IgD-negative memory B cell (primary cell): Measurements from ENCODE around the gene ADGRG1. TPM values are rescaled to one million over a fixed set of nuclear protein-coding genes. Genes with fewer than 3 reads are reported as not detected.
"Not testable (repeated sequence)": the region's sequence is repeated elsewhere in the genome, so short reads cannot be mapped to it uniquely, and the experiment has no call there.

Experiments
- H3K27ac Mint-ChIP-seq, 3 donors: one replicate each; pipeline ENCODE4 v1.8.0; 2020 to 2022; ENCODE audit warnings: mild to moderate bottlenecking in 3 of 3, mixed read lengths in 3 of 3, moderate library complexity in 1 of 3
- H3K27me3 Mint-ChIP-seq: one replicate; pipeline ENCODE4 v1.8.0; 2021; ENCODE audit warnings: mixed read lengths
- H3K36me3 Mint-ChIP-seq: one replicate; pipeline ENCODE4 v1.8.0; 2020; ENCODE audit warnings: mild to moderate bottlenecking, mixed read lengths
- H3K4me1 Mint-ChIP-seq, 3 donors: one replicate each; pipeline ENCODE4 v1.8.0; 2020 to 2022; ENCODE audit warnings: mixed read lengths in 3 of 3, mild to moderate bottlenecking in 1 of 3
- H3K4me3 Mint-ChIP-seq, 4 donors: one replicate each; pipeline ENCODE4 v1.8.0; 2020 to 2022; ENCODE audit warnings: mild to moderate bottlenecking in 4 of 4, mixed read lengths in 4 of 4, moderate library complexity in 3 of 4
- H3K9me3 Mint-ChIP-seq, 3 donors: one replicate each; pipeline ENCODE4 v1.8.0; 2020 to 2021; ENCODE audit warnings: mixed read lengths in 3 of 3, mild to moderate bottlenecking in 1 of 3
- polyA plus RNA-seq: library from polyadenylated mRNA; unstranded; fragments of 300-500 nt; fragmentation: Illumina TruSeq; gene quantifications from one replicate; pipeline ENCODE4 v1.2.3, GENCODE V29; 2021

Gene ADGRG1
- polyA plus RNA-seq, 1 donor from 2014 or later = 10.3 TPM

- H3K4me1 Mint-ChIP-seq = peaks cover 0 to 1% (median 0%) of the 10 kb centered on the region in 3 donors
- no peaks in the 10 kb centered on the region for H3K36me3 Mint-ChIP-seq
- peaks cover 2% of the 10 kb centered on the region for H3K27me3 Mint-ChIP-seq
- no peak overlapping the region for H3K4me3 Mint-ChIP-seq
- no peaks in the 10 kb centered on the region for H3K9me3 Mint-ChIP-seq
- no peak overlapping the region for H3K27ac Mint-ChIP-seq
Measured at GRCh38 chr16:57703416-57704010, 75.1 kb downstream of the ADGRG1 start.

DNA sequence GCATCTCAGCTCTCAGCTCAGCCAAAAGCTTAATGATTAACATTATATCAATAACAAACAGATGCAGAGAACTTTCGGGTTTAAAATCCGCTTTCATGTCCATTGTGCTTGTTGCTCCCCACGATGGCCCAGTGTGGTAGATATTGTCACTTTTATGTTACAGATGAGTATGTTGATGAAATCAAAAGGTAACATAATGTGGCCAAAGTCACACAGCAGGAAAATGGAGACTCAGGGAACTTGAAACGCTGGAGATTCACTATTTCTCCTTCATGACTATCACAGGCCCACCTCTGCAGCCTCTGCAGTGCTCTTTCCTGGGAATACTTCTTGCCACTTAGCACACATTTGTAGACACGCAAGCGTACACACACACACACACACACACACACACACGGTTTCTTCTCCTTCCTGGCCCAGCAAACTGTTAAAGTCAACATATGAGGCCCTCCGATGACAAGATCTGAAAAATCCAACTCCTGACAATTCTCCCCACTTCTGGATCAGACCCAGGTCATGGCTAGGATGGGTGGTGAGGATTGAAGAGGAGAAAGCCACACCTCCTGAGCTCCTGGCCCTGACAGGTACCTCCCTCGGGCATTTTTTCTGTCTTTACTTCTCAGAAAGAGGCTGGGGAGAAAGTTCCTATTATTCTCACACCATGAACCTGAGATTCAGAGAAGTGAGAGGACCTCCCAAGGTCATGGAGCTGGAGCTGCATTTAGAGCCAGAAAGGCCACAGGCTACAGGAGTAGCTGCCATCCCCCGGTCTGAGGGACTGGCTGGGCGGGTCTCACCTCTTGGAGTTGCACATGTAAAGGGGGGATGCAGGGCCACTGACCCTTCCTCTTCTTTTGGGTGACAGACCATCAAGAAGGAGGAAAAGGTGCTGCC lies 75.8 kb downstream of the ADGRG1 start:
- H3K36me3 Mint-ChIP-seq = no peaks in the 10 kb centered on the region
- peaks cover 0 to 1% (median 0%) of the 10 kb centered on the region in 3 donors for H3K4me1 Mint-ChIP-seq
- no peak overlapping the region for H3K4me3 Mint-ChIP-seq
- H3K27me3 Mint-ChIP-seq = peaks cover 3% of the 10 kb centered on the region
- H3K9me3 Mint-ChIP-seq = no peaks in the 10 kb centered on the region
- H3K27ac Mint-ChIP-seq = no peak overlapping the region

DNA sequence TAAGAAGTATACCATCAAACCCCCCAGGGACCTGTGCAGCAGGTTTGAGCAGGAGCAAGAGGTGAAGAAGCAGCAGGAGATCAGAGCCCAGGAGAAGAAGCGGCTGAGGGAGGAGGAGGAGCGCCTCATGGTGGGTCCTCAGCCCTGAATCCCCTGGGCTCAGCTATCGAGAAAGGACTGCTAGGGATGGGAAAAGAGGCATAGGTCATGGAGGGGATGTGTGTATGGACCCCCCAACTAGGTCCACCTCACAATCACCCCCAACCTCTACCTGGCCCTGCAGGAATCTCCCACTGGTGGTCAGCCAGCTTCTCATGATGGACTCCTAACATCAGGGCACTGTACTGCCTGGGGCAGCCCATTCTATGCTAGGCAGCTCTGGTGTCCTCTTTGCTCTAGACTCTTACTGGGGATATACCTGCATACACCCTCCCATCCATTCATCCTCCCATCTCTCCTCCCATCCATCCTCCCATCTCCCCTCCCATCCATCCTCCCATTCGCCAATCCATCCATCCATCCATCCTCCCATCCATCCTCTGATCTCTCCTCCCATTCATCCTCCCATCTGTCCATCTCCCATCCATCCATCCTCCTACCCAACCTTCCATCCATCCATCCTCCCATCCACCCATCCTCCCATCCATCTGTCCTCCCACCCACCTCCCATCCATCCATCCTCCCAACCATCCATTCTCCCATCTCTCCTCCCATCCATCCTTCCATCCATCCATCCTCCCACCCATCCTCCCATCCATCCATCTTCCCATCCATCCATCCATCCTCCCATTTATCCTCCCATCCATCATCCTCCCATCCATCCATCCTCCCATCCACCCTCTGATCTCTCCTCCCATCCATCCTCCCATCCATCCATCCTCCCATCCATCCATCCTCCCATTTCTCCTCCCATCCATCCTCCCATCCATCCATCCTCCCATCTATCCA lies 76.7 kb downstream of the ADGRG1 start:
- no peaks in the 10 kb centered on the region for H3K36me3 Mint-ChIP-seq
- H3K27ac Mint-ChIP-seq = no peak overlapping the region
- peaks cover 3% of the 10 kb centered on the region for H3K27me3 Mint-ChIP-seq
- H3K9me3 Mint-ChIP-seq = no peaks in the 10 kb centered on the region
- no peak overlapping the region for H3K4me3 Mint-ChIP-seq
- H3K4me1 Mint-ChIP-seq = peaks cover 0 to 1% (median 0%) of the 10 kb centered on the region in 3 donors

DNA sequence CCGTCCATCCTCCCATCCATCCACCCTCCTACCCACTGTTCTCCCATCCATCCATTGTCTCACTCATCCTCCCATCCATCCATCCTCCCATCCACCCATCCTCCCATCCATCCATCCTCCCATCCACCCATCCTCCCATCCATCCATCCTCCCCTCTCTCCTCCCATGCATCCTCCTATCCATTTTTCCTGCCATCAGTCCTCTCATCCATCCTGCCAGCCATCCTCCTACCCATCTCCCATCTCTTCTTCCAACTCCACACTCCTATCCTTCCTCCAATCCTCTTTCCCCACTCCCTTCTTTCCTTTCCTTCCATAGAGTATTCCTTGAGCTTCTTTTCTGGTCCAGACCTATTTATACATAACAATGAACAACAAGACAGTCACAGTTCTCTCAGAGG lies 78.3 kb downstream of the ADGRG1 start:
- H3K9me3 Mint-ChIP-seq = no peaks in the 10 kb centered on the region
- no peak overlapping the region for H3K27ac Mint-ChIP-seq
- no peak overlapping the region for H3K4me3 Mint-ChIP-seq
- H3K4me1 Mint-ChIP-seq = peaks cover 0 to 1% (median 0%) of the 10 kb centered on the region in 3 donors
- H3K36me3 Mint-ChIP-seq = no peaks in the 10 kb centered on the region
- peaks cover 6% of the 10 kb centered on the region for H3K27me3 Mint-ChIP-seq

- H3K36me3 Mint-ChIP-seq = no peaks in the 10 kb centered on the region
- peaks cover 0 to 1% (median 0%) of the 10 kb centered on the region in 3 donors for H3K4me1 Mint-ChIP-seq
- no peak overlapping the region for H3K4me3 Mint-ChIP-seq
- no peaks in the 10 kb centered on the region for H3K9me3 Mint-ChIP-seq
- H3K27me3 Mint-ChIP-seq = peaks cover 7% of the 10 kb centered on the region
- no peak overlapping the region for H3K27ac Mint-ChIP-seq
Measured at GRCh38 chr16:57707331-57707730, 78.9 kb downstream of the ADGRG1 start.

GRCh38 chr16:57708168-57708567 lies 79.7 kb downstream of the ADGRG1 start:
- Mint-ChIP-seq H3K27ac (no peak overlapping the region), H3K9me3 (no peaks in the 10 kb centered on the region)

DNA sequence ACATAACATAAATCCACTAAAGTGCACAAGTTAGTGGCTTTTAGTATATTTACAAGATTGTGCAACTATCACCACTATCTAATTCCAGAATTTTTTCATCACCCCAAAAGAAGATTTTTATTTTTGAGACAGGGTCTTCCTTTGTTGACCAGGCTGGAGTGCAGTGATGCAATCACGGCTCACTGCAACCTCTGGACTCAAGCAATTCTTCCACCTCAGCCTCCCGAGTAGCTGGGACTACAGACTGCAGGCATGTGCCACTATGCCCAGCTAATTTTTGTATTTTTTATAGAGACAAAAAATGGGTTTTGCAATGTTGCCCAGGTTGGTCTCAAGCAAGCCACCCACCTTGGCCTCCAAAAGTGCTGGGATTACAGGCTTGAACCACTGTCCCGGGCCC lies 81.2 kb downstream of the ADGRG1 start:
- peaks cover 18% of the 10 kb centered on the region for H3K27me3 Mint-ChIP-seq
- H3K4me1 Mint-ChIP-seq = no peaks in the 10 kb centered on the region
- H3K9me3 Mint-ChIP-seq = no peaks in the 10 kb centered on the region
- H3K36me3 Mint-ChIP-seq = no peaks in the 10 kb centered on the region
- no peak overlapping the region for H3K4me3 Mint-ChIP-seq
- no peak overlapping the region for H3K27ac Mint-ChIP-seq

More at GRCh38 chr16:57708168-57708567, 79.7 kb downstream of the ADGRG1 start:
- no peaks in the 10 kb centered on the region for H3K36me3 Mint-ChIP-seq
- H3K4me3 Mint-ChIP-seq = no peak overlapping the region
- peaks cover 0 to 1% (median 0%) of the 10 kb centered on the region in 3 donors for H3K4me1 Mint-ChIP-seq
- peaks cover 12% of the 10 kb centered on the region for H3K27me3 Mint-ChIP-seq

GRCh38 chr16:57711346-57711745 lies 82.9 kb downstream of the ADGRG1 start:
- H3K4me3 Mint-ChIP-seq = no peak overlapping the region
- H3K4me1 Mint-ChIP-seq = no peaks in the 10 kb centered on the region
- peaks cover 27% of the 10 kb centered on the region for H3K27me3 Mint-ChIP-seq
- H3K36me3 Mint-ChIP-seq = no peaks in the 10 kb centered on the region
- H3K9me3 Mint-ChIP-seq = no peaks in the 10 kb centered on the region
- H3K27ac Mint-ChIP-seq = no peak overlapping the region

- Mint-ChIP-seq H3K27ac (no peak overlapping the region), H3K4me3 (no peak overlapping the region), H3K27me3 (peaks cover 27% of the 10 kb centered on the region)
Measured at GRCh38 chr16:57711993-57712392, 83.6 kb downstream of the ADGRG1 start.

DNA sequence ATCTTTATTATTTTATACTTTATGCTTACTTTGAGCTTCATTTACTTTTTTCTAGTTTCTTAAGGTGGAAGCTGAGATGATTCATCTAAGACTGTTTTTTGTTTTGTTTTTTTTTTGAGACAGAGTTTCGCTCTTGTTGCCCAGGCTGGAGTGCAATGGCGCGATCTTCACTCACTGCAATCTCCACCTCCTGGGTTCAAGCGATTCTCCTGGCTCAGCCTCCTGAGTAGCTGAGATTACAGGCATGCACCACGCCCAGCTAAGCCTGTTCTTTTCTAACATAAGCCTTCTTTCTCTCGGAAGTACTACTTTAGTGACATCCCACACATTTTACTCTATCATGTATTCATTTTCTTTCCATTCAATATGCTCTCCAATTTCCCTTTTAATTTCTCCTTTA lies 84.1 kb downstream of the ADGRG1 start:
- H3K9me3 Mint-ChIP-seq, H3K4me3 Mint-ChIP-seq, H3K36me3 Mint-ChIP-seq, H3K27ac Mint-ChIP-seq, H3K4me1 Mint-ChIP-seq: not testable (repeated sequence)
- H3K27me3 Mint-ChIP-seq = peaks cover 27% of the 10 kb centered on the region

More at GRCh38 chr16:57711993-57712392, 83.6 kb downstream of the ADGRG1 start:
- H3K9me3 Mint-ChIP-seq = no peaks in the 10 kb centered on the region
- H3K4me1 Mint-ChIP-seq = no peaks in the 10 kb centered on the region
- no peaks in the 10 kb centered on the region for H3K36me3 Mint-ChIP-seq

GRCh38 chr16:57713596-57713995 lies 85.2 kb downstream of the ADGRG1 start:
- Mint-ChIP-seq H3K4me3 (no peak overlapping the region), H3K9me3 (no peaks in the 10 kb centered on the region), H3K27me3 (peaks cover 24% of the 10 kb centered on the region), H3K36me3 (no peaks in the 10 kb centered on the region), H3K4me1 (no peaks in the 10 kb centered on the region), H3K27ac (no peak overlapping the region)

GRCh38 chr16:57714047-57714446 lies 85.6 kb downstream of the ADGRG1 start:
- Mint-ChIP-seq H3K36me3 (no peaks in the 10 kb centered on the region), H3K27me3 (peaks cover 23% of the 10 kb centered on the region), H3K4me3 (no peak overlapping the region), H3K9me3 (no peaks in the 10 kb centered on the region), H3K4me1 (no peaks in the 10 kb centered on the region), H3K27ac (no peak overlapping the region)
